Activated CD4-positive, alpha-beta T cell treated with anti-CD3 and anti-CD28 coated beads, Interleukin-2, amount 10 ng/mL, durations not matched to agents 7 days and 5 days (primary cell): ENCODE measurements around the gene BRD4. TPM values are rescaled to one million over a fixed set of nuclear protein-coding genes. Genes with fewer than 3 reads are reported as not detected.

Source experiments
- CTCF ChIA-PET: fragments of 350-600 bp; sonication (Branson Sonifier 250); formaldehyde crosslinking; loops from one replicate; lab custom pipeline; 2021; ENCODE audit warnings: antibody characterized with exemption; lab: Charles Lee
- POLR2A ChIA-PET: fragments of 350-600 bp; sonication (Branson Sonifier 250); formaldehyde crosslinking; loops from one replicate; lab custom pipeline; 2021; ENCODE audit warnings: antibody characterized with exemption; lab: Charles Lee
- DNase-seq: peaks from one replicate; pipeline ENCODE4 v3.0.0-alpha.2; 2020
- H3K27ac Mint-ChIP-seq: one replicate; pipeline ENCODE4 v1.8.0; 2021; ENCODE audit warnings: mild to moderate bottlenecking, moderate library complexity, mixed read lengths
- H3K27me3 Mint-ChIP-seq: one replicate; pipeline ENCODE4 v1.8.0; 2021; ENCODE audit warnings: mixed read lengths
- H3K36me3 Mint-ChIP-seq: one replicate; pipeline ENCODE4 v1.8.0; 2021; ENCODE audit warnings: low read depth, mixed read lengths
- H3K4me1 Mint-ChIP-seq: one replicate; pipeline ENCODE4 v1.8.0; 2021; ENCODE audit warnings: mixed read lengths
- H3K4me3 Mint-ChIP-seq: one replicate; pipeline ENCODE4 v1.8.0; 2021; ENCODE audit warnings: mild to moderate bottlenecking, moderate library complexity, mixed read lengths
- H3K9me3 Mint-ChIP-seq: one replicate; pipeline ENCODE4 v1.8.0; 2021; ENCODE audit warnings: mixed read lengths
- total RNA-seq, 2 experiments: library from RNA; stranded (reverse); gene quantifications; one replicate each; pipeline ENCODE4 v1.2.3, GENCODE V29; 2021

The BRD4 gene
- total RNA-seq, 2 experiments from 2014 or later, result 114 to 115 TPM

DNA sequence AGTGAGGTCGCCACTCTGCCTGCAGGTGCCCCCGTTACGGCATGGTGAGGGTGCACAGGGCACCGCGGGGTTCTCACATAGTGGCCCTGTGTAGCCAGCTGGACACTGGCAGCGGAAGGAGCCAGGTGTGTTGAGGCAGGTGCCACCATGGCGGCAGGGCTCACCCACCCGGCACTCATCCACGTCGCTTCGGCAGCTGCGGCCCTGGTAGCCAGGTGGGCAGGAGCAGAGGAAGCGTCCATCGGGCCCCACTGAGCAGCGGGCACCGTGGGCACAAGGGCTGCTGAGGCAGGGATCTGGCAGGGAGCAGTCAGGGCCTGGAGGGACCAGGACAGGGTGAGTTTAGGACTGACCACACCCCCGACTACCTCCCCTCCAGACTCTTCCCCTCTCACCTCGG, 140.4 kb downstream of the BRD4 start:
- no peak for DNase-seq
- H3K27ac Mint-ChIP-seq, result no peak overlapping the region
- H3K4me1 Mint-ChIP-seq, result peaks cover 2% of the 10 kb centered on the region
- no peaks in the 10 kb centered on the region for H3K36me3 Mint-ChIP-seq
- POLR2A ChIA-PET, result no interaction called here
- H3K9me3 Mint-ChIP-seq, result peaks cover 2% of the 10 kb centered on the region
- H3K4me3 Mint-ChIP-seq, result no peak overlapping the region
- H3K27me3 Mint-ChIP-seq, result peaks cover 28% of the 10 kb centered on the region
- CTCF ChIA-PET, result no interaction called here

DNA sequence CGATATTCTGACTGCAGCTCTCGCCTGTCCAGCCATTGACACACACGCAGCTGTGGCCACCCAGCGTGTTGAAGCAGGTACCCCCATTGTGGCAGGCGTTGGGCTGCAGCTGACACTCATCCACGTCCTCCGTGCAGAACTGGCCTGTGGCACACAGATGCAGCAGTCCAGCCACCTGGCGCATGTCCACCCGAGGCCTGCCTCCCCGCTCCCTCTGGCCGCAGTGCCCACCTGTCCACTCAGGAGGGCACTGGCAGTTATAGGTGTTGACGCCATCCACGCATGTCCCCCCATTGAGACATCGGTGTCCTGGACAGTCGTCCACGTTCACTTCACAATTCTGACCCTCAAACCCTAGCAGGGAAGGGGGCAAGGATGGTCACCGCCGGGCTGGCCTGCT, 140.8 kb downstream of the BRD4 start:
- Mint-ChIP-seq H3K27ac (no peak overlapping the region), H3K4me1 (peaks cover 2% of the 10 kb centered on the region), H3K4me3 (no peak overlapping the region), H3K36me3 (no peaks in the 10 kb centered on the region), H3K27me3 (peaks cover 23% of the 10 kb centered on the region), H3K9me3 (peaks cover 2% of the 10 kb centered on the region)
- ChIA-PET CTCF (no interaction called here), POLR2A (no interaction called here)
- DNase-seq, result no peak

DNA sequence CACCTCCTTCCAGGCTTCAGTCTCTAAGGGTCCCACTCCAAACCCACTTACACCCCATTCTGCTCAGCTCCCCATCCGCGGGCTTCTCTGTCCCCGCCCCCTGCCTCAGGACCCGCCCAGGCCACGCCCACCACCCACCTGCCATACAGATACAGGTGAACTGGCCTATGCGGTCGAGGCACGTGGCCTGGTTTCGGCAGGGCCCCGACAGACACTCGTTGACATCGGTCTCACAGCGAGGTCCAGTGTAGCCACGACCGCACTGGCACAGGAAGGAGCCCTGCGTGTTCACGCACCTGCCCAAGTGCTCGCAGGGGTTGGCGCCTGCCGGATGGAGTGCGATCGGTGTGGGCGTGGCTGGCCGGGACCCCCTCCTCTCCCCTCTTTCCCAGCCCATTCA, 143.5 kb downstream of the BRD4 start:
- POLR2A ChIA-PET, result no interaction called here
- no peak for DNase-seq
- no peaks in the 10 kb centered on the region for H3K36me3 Mint-ChIP-seq
- H3K4me3 Mint-ChIP-seq, result no peak overlapping the region
- CTCF ChIA-PET, result no interaction called here
- no peaks in the 10 kb centered on the region for H3K4me1 Mint-ChIP-seq
- H3K9me3 Mint-ChIP-seq, result peaks cover 2% of the 10 kb centered on the region
- H3K27ac Mint-ChIP-seq, result no peak overlapping the region
- H3K27me3 Mint-ChIP-seq, result peaks cover 4% of the 10 kb centered on the region

DNA sequence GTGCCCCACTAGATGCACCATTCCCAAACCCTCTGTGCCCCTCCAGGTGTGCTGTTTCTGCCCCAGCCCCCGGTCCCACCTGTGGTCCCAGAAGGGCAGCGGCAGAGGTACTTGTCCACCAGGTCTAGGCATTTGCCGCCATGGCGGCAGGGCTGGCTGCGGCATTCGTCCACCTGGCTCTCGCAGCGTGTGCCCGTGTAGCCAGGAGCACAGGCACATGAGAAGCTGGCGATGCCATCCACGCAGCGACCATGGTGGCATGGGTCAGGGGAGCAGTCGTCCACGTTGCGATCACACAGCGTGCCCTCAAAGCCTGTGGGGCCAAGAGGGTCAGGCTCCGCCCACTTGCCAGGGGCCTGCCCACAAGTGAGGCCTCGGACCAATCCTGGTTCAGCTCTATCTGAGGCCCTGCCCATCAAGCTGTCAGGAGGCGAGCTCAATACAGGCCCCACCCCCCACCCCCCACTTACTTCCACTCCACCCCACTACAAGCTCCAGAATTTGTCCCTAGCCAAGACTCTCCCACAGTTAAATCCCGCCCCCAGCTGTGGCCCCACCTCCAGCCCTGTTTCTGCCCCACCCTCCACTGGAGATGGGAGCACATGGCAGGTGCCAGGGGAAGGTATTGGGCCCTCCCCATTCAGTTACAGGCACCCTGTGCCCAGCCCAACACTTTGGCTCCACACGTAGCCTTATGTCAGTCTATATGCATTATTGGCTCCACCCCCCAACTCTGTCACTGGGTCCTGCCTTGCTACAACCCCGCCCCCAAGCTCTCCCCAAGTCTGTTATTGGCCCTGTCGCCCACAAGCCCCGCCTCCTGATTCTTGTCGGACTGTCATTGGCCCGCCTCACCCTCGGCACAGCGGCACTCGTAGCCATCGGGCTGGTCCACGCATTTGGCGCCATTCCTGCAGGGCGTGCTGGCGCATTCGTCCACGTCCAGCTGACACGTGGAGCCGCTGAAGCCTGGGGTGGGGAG, 145.0 kb downstream of the BRD4 start:
- no peaks in the 10 kb centered on the region for H3K4me1 Mint-ChIP-seq
- H3K4me3 Mint-ChIP-seq, result no peak overlapping the region
- H3K27ac Mint-ChIP-seq, result no peak overlapping the region
- CTCF ChIA-PET, result interaction anchor here (1.0 kb wide), 1 partner anchor 11 kb away, joined by 3 read pairs; no protein-coding TSS in a partner anchor
- peaks cover 2% of the 10 kb centered on the region for H3K9me3 Mint-ChIP-seq
- DNase-seq, result no peak
- POLR2A ChIA-PET, result no interaction called here
- H3K27me3 Mint-ChIP-seq, result no peaks in the 10 kb centered on the region
- no peaks in the 10 kb centered on the region for H3K36me3 Mint-ChIP-seq

Other genes with a start within 250 kb of the BRD4 start
- gene SYDE1, start 225.1 kb downstream of the BRD4 start, total RNA-seq, result under 1 TPM; 0.15 to 0.29 TPM
- not detected for gene NOTCH3, start 131.5 kb downstream of the BRD4 start, total RNA-seq
- under 1 TPM; 0.32 to 0.42 TPM for gene EPHX3, start 100.1 kb downstream of the BRD4 start, total RNA-seq
- 10 to 100 TPM; 54.5 to 57.1 TPM for gene AKAP8, start 47.2 kb upstream of the BRD4 start, total RNA-seq
- gene AKAP8L, start 86.4 kb upstream of the BRD4 start, total RNA-seq, result 10 to 100 TPM; 84.3 to 96.7 TPM
- gene WIZ, start 117.4 kb upstream of the BRD4 start, total RNA-seq, result 10 to 100 TPM; 28.7 to 31.6 TPM
- gene RASAL3, start 132.0 kb upstream of the BRD4 start, total RNA-seq, result 100 to 1,000 TPM; 120 to 123 TPM
- under 1 TPM in 1 of 2 experiments, not detected in 1; 0.08 TPM for gene PGLYRP2, start 147.0 kb upstream of the BRD4 start, total RNA-seq
- gene CYP4F22, start 176.0 kb upstream of the BRD4 start, total RNA-seq, result under 1 TPM; 0.67 to 0.87 TPM